CD4-positive, alpha-beta T cell treated with Interleukin-12 subunit alpha and Interleukin-12 subunit beta, for 1 hour (primary cell): ENCODE measurements around the gene CD226.
"Not testable (repeated sequence)": the region's sequence is repeated elsewhere in the genome, so short reads cannot be mapped to it uniquely, and the experiment has no call there.

Source experiments
- DNase-seq: peaks from one replicate; pipeline ENCODE4 v3.0.0-alpha.2; 2020

CD226 gene

DNA sequence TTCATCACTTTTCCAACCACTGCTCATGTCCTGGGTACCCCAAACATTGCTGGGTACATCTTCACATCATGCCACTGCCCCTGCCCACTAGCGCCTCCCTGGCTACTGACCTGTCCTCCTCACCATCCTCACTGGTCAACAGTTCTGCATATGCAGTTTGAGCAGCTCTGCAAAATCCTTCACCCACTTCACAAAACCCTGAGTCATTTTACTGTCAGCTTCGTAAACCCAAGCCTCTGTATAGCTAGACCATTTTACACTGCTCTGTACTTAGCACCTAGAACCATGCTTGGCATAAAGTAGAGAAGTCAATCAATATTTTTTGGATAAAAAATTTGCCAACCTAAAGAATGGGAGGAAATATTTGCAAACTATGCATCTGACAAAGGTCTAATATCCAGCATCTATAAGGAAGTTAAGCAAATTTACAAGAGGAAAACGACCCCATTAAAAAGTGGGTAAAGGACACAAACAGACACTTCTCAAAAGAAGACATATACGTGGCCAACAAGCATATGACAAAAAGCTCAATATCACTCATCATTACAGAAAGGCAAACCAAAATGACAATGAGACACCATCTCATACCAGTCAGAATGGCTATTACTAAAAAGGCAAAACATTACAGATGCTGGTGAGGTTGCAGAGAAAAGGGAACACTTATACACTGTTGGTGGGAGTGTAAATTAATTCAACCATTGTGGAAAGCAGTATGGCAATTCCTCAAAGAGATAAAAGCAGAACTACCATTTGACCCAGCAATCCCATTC, 48.3 kb downstream of the CD226 start:
- not testable (repeated sequence) for DNase-seq

DNA sequence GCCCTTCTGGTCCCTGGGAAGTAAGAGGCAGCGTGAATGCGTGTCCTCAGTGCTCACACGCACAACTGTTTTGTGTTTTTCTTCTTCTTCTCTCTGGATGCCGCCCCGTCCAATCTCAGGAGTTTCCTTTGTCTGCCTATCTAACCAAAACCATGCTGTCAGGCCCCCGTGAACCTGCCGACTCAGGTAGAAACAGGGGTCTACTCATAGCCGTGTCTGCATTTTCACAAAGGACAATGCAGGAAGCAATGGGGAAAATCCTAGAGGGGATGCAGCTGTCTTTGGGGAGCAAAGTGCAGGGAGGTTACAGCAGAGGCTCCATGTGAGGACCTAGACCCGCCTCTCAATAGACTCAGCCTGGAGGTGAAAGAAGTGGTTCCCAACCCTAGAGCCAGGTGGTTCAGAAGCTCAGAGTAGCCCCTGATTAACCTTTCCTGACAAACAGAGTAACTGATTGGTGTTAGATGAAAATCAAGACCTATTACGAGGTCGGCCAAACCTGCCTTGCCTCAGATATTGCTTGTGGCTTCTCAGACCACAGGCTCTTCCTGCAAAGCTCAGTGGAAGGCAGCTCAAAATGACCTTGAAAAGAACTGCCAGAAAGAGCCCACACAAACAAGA, 49.3 kb downstream of the CD226 start:
- DNase-seq = peak; percentile 32

DNA sequence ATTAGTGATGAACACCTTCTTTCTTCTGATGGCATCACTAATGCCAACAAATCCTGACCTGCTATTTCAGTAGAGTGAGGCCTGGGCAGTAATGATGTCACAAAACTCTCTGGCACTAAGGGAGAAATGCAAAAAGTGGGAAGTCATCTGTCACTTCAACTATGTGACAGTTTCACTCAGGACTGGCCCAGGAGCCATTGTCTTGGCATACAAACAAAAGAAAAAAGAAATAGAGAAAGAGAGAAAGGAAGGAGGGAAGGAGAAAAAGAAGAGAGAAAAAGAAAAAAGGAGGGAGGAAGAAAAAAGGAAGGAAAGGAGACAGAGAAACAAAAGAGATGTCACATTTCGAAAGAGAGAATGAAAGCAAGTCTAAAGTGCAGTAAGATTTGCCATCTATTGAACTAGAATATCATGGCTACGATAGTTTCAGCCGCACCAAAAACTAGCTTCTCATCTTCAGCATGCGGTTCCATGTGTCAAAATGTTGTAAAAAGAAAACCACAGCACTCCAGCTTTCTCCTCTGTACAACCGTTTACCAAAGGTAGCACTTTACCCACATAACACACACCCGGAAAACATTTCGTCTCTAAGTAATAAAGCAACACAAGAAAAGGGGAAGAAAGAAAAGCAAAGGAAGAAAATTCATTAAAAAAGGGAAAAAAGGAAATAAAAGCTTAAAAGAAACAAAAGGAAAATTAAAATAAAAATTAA, 50.1 kb downstream of the CD226 start:
- peak; percentile 55 for DNase-seq

DNA sequence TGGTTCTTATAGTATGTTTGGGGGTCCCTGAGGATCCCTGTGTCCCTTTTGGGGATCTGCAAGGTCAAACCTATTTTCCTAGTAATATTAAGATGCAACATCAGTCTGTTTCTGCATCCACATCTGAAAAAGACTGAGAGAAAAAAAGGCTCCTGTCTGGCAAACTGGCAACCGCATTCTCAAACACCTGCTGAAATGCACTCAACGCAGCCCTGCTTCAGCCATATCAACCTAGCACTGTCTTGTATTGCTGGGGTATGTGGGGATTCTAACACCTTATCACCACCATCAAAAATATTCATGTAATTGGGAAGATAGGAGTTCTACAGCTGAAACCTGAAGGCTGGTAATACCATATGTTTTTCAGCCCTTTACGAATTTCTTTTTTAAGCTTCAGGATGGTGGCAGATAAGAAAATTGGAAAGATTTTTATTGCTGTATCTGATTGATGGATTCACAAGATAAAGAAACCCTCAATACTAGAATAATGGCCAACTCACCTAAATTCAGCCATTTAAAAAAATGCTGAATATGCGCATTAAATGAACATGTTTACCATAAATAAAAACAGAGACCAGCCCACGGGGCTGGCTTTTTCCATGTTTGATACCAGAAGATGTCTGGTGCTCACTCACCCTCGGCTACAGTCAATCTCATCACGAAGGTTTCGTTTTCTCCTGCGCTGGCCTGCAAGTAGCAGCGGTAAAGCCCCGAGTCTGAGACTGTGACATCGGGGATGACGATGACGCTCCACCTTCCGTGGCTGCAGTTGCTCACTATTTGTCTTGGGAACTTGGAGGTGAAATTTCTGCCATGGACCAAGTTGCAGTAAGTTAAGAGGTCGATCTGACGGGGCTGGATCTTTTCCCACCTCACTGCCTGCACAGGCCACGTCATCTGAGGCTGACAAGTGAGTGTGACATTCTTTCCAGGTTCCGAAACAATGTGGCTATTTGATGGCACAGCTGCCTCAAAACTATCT, 52.3 kb downstream of the CD226 start:
- DNase-seq = peak; percentile 63

DNA sequence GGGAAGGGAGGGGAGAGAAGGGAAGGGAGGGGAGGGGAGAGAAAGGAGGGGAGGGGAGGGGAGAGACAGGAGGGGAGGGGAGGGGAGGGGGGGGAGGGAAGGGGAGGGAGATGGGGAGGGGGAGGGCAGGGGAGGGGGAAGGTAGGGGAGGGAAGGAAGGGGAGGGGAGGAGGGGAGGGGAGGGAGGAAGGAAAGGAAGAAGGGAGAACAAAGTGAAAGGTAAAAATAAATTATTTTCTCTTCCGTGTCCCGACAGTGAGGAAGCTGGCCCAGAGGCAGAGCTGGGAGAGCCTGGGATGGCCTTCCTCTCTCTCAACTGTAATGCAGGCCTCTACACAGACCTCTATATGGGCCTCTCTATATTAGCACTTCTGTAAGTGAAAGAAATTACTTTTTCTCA, 53.2 kb downstream of the CD226 start:
- no peak for DNase-seq

DNA sequence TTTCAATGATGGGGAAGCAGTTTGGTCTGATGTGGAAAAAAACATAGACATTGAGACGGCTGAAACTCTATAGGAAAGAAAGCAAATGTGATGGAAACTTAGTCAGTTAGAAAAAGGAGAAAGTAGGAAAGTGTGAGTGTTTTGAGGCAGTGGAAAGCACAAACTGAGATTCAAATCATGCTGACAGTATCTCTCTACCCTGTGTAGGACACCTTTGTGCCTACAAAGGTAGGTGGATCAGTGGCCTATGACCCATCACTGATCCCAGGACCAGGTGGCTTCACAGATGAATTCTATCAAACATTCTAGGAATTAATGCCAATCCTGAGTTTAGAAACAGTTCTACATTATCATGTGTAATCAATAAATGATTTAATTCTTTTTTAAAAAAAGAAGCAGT, 57.1 kb downstream of the CD226 start:
- no peak for DNase-seq

DNA sequence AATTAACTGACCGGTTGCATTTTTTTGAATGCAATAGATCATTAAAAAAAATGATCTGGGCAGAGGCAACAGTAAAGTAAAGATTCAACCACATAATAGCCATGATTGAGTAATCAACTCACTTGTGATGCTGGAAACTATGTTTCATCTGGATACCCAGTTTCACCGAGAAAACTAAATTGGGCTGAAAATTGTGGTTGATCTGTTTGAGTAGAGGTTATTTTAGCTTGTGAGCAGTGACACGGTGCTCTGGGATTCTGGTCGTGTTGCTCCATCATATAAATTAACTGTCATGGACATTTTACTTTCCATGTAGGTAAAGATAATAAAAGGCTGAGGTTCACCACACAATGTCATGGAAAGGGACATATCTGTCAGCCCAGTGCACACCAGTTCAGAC, 58.7 kb downstream of the CD226 start:
- DNase-seq = no peak

DNA sequence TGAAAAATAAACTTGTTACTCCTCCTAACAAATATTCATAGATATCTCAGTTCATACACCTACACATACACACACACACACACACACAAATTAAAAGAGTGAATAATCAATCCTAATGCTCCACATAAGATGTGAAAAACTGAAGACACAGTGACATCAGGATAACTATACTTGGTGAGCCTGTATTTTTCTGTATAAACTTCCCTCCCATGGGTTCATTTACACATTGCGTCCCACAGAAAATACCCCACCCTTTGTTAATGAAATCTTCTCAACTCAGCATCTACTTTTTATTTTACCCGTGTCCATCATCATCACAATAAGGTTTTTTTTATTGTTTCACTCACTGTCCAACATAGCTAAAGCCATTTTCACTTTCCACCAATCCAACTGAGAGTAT, 60.4 kb downstream of the CD226 start:
- no peak for DNase-seq

DNA sequence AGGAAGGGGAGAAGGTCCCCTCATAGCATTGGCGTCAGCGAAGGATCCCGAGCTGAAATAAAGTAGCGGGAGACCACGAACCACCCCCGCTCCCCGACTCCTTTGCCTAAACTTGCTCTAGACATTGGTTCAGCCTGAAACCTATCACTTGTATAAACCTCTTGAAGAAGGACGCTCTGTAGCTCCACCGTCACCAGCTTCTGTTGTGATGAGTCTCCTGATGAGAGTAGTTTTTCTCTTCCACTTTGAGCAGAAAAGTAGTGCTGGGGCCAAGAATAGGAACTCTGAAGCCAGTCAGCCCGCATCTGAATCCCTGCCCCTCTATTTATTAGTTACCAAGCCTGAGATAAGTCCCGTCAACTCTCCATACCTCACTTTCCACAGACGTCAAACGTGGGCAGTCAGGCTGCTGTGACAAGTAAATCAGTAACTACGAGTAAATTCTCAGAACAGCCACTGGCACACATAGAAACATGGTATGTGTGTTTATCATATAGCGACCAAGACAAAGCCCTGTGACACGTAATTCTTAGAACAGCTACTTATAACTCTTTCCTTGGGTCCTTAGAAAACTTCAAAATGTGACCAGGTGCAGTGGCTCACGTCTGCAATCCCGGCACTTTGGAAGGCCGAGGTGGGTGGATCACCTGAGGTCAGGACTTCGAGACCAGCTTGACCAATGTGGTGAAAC, 61.7 kb downstream of the CD226 start:
- DNase-seq = peak; percentile 34

DNA sequence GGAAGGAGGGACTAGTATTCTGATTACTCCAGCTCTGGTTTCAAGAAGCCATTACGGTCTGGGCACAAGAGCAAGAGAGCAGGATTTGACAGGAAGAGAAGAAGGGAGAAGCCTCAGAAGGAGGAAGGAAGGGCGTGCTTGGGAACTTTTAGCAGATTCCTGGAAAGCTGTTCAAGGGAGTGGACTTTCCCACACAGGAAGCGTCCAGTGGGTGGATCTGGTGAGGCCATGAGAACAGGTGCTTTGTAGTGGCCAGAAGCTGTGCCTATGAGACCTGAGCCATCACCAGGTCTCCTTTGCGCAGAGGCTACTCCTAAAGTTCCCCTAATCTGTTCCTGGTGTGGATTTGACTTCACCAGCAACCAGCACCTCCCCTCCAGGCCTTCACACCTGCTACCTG, 62.3 kb downstream of the CD226 start:
- no peak for DNase-seq

DNA sequence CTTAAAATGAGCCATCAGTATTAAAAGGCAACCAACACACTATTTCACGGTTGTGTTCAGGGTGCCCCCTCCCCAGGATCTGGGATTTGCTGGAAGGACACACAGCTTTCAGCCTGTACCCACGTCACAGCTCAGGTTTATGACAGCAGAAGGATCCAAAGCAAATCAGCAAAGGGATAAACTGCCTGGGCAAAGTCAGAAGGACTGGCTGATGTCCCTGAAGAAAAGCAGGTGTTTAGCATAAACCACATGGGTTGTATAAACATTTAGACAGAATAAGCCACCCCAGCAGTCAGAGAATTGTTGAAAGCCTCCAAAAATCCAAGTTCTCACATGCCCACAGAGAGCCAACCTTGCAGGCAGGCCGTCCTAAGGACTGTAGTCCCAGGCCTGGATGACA, 63.9 kb downstream of the CD226 start:
- no peak for DNase-seq

DNA sequence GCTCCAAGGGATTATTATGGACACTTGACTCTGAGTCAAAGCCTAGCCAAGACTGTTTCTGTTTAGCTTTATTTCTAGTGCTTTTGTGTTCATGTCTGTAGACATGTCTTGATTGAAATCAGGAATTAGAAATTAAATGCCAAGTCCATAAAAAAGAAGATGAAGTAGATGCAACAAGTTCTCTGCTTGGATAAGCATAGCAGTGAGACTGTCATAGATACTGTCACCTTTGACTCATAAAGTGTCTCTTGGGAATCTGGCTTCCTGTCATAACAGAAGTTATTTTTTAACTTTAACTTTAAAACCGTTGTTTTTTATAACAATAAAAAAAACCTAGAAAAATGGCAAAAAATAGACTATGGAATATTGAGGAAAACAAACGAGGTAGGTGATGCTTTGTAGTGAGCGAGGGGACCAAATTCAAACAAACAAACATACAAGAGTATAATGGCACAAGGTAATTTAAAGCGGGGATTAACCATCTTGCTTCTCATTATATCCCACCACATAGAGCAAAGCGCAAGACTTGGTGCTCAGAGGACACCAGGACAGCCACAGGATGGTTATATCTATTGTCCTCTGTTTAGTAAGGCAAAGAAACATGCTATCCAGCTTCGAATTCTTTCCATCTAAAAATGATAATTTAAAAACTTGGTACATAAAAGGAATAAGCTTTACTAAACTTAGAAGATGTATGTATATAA, 64.6 kb downstream of the CD226 start:
- no peak for DNase-seq

DNA sequence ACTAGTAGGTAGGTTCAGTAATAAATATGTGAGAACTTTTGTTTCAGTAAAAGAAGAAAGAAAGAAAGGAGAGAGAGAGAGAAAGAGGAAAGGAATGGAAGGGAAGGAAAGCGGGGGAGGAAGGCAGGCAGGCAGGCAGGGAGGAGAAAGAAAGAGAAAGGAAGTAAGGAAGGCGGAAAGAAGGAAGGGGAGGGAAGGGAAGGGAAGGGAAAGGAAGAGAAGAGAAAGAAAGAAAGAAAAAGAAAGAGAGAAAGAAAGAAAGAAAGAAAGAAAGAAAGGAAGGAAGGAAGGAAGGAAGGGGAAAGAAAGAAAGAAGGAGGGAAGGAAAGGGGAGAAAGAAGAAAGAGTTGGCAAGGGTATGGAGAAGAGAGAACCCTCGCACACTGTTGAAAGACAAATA, 67.6 kb downstream of the CD226 start:
- DNase-seq = no peak

DNA sequence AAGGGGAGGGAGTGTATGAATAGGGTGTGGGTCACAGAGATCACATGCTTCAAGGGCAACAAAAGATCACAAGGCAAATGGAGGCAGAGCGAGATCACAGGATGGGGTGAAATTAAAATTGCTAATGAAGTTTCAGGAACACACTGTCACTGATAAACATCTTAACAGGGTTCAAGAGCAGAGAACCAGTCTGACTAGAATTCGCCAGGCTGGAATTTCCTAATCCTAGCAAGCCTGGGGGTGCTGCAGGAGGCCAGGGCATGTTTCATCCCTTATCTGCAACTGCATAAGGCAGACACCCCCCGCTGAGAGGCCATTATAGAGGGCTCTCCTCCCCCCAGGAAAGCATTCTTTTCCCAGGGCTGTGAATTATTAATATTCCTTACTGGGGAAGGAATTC, 68.6 kb downstream of the CD226 start:
- DNase-seq = not testable (repeated sequence)

DNA sequence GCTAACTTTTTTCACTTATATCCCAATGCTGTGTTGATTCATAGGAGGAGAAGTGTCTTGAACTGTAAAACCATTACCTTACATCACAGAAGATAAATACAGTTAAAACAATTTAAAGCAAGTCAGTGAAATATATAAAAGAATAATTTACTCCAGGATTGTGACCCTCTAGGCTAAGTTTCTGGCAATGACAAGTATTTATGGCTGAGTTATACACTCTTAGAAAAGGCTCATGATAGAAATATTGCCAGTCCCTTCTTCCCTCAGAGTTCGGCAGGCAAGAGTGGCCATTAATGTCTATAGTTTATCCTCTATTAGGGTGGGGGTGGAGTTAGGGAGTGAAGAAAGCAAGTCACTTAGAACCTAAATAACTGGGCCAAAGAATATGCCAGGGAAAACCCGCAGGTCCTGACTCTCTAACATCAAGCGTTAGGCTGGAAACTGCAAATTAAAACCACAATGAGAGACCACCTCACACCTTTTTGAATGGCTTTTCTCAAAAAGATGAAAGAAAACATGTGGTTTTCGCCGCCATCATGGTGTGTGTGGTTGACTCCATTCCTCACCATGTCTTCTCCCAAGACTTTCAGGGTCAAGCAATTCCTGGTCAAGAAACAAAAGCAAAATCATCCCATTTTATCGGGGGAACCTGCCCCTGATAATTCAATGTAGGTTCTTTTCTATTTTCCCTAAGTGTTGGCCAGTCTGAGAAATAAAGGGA, 69.3 kb downstream of the CD226 start:
- no peak for DNase-seq

DNA sequence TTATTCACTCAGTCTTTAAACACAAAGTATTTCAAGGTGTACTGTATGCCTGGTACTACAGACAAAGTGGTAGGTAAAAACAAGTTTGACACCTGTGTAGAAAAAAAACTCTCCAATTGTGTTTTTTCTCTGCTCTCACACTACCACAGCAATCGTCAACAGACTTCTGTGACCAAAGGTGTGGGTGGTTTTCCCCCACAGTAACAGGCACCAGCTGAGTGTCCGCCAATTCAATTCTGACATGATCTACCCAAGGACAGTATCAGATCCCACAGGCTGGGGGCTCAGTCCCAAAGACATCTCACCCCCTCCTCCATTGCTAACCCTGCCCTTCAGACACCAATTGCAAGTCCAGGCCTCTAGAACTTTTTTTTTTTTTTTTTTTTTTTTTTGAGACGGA, 71.2 kb downstream of the CD226 start:
- no peak for DNase-seq

DNA sequence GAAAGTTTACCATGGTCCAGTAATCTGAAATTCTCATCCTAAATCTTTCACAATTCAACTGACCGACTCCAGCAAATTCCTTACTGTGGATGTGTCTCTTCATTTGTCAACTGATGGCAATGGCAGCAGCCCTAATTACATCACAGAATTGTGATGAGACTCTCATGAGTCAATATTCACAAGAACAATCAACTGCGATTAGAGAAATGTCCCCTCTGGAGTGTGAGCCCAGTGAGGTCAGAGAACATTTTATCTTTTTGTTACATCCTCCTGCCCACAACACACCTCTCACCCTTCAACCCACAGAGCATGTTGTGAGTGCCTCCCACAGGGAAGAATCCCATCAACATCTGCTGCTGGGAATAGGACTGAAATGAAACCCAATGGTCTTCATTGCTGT, 73.6 kb downstream of the CD226 start:
- no peak for DNase-seq

DNA sequence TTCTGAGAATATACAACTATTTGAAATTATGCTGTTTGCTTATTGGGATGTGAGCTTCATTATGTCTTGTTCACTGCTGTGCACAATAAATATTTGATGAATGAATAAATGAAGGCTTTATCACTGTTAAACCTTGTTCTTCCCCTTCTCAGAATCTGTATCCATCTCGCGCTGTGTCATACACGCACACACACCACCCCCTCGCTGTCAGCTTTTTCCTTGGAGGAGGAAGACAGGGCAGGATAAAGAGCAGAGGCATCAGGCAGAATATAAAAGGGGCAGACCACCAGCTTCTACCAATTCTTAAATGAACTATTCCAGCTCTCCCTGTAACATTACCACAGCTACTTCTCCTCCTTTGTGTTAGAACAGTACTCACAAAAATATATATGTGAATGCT, 75.0 kb downstream of the CD226 start:
- no peak for DNase-seq

DNA sequence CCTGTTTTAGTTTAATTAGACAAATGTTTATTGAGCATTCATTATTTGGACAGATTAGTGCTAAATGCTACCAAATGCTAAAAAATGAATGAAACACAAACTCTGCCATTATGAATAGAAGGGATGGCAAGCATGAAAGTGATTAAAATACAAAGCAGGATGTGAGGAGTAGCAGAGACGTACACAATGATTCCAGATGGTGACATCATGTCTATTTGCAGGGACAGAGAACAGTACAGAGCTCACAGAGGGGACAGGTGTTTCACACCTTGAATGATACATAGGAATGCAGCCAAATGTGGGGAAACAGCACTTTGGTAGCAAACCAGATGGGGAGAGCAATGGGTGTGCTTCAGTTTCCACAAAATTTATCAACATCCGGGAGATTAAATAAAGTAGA, 76.3 kb downstream of the CD226 start:
- DNase-seq = no peak

DNA sequence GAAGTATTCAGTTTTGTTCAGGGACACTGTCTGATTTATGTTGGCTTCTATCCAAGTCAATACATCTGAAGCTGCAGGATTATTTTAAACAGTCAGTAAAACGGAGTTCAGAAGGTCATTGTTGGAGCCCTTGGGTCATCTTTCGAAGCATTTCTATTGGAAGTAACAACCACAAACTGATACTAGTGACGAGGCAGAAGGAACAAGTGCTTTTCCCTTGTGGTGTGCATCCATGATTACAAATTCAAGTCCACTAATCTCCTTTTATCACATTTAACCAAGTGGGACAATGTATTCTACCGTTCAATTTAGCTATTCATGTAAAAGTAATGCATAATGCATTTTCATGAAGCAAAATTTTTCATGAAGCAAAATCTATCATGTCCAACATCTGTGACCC, 76.9 kb downstream of the CD226 start:
- no peak for DNase-seq

DNA sequence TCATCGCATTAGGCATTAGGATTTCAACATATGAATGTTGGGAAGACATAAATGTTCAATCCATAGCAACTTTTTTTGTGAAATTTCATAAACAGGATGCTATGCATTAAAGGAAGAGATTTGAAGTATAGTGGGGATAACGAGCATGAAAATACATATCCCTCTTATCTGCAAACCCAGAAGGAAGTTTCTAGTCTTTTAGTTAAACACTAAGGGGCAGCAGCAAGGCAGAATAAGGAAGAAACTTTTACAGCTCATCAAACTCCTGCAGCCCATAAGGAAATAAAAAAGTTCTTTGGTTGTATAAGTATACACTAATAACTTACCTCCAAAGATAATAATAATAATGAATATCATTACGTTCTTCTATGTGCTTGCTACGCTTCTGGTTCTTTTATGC, 81.5 kb downstream of the CD226 start:
- no peak for DNase-seq
